Activated CD4-positive, alpha-beta memory T cell treated with anti-CD3 and anti-CD28 coated beads, Interleukin-2, amount 10 ng/mL, durations not matched to agents 7 days and 5 days (primary cell): ENCODE measurements around the gene GPX4. TPM values are rescaled to one million over a fixed set of nuclear protein-coding genes. Genes with fewer than 3 reads are reported as not detected.

Experiments
- CTCF ChIA-PET: fragments of 350-600 bp; sonication (Branson Sonifier 250); formaldehyde crosslinking; loops from one replicate; lab custom pipeline; 2021; ENCODE audit warnings: antibody characterized with exemption, inconsistent platforms; lab: Charles Lee
- POLR2A ChIA-PET: fragments of 350-600 bp; sonication (Branson Sonifier 250); formaldehyde crosslinking; loops from one replicate; lab custom pipeline; 2021; ENCODE audit warnings: antibody characterized with exemption; lab: Charles Lee
- DNase-seq: peaks from one replicate; pipeline ENCODE4 v3.0.0-alpha.2; 2020
- H3K27ac Mint-ChIP-seq: one replicate; pipeline ENCODE4 v1.8.0; 2021; ENCODE audit warnings: mild to moderate bottlenecking, mixed read lengths
- H3K27me3 Mint-ChIP-seq: one replicate; pipeline ENCODE4 v1.8.0; 2021; ENCODE audit warnings: mixed read lengths
- H3K36me3 Mint-ChIP-seq: one replicate; pipeline ENCODE4 v1.8.0; 2021; ENCODE audit warnings: low read depth, mixed read lengths
- H3K4me1 Mint-ChIP-seq: one replicate; pipeline ENCODE4 v1.8.0; 2021; ENCODE audit warnings: mixed read lengths
- H3K4me3 Mint-ChIP-seq: one replicate; pipeline ENCODE4 v1.8.0; 2021; ENCODE audit warnings: mild to moderate bottlenecking, mixed read lengths
- H3K9me3 Mint-ChIP-seq: one replicate; pipeline ENCODE4 v1.8.0; 2021; ENCODE audit warnings: mixed read lengths
- total RNA-seq, 2 experiments: library from RNA; stranded (reverse); gene quantifications; one replicate each; pipeline ENCODE4 v1.2.3, GENCODE V29; 2021

Gene GPX4
- total RNA-seq, 2 experiments from 2014 or later = 141 to 148 TPM

DNA sequence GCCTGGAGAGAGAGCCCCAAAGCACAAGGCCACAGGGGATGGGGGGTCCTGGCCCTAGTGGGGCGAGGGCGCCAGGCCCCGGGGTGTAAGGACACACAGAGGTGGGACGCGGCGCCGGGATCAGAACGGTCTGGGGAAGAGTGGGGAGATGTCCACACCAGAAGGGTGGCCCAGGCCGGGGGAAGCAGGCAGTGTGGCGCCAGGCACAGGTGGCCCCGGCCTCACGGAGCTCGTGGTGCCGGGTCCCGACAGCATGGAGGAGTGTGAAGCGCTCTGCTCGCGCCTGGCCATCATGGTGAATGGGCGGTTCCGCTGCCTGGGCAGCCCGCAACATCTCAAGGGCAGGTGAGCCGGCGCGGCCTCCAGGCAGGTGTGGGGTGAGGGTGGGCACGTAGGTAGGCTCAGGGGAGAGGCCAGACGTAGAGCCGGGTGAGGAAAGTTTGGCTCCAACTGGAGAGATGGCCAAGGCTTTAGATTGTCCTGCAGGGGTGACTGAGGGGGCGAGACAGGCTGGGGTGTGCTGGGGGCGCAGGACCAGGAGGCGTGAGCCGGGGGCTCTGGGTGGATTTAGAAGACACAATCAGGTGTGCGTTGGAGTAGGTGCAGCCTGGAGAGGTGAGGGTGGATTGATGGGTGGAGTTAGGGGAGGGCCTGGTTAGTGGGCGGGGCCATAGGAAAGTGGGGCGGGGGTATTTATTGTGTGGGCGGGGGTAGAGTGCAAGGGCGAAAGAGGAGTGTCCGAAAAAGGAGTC, 39.7 kb upstream of the GPX4 start:
- POLR2A ChIA-PET = interaction anchor here (0.8 to 6.0 kb wide), 8 partner anchors 19 to 150 kb away, joined by 3 to 334 read pairs (median 5); partner anchors contain the start of genes CNN2, RNU6-2 and WDR18
- H3K4me3 Mint-ChIP-seq = no peak overlapping the region

DNA sequence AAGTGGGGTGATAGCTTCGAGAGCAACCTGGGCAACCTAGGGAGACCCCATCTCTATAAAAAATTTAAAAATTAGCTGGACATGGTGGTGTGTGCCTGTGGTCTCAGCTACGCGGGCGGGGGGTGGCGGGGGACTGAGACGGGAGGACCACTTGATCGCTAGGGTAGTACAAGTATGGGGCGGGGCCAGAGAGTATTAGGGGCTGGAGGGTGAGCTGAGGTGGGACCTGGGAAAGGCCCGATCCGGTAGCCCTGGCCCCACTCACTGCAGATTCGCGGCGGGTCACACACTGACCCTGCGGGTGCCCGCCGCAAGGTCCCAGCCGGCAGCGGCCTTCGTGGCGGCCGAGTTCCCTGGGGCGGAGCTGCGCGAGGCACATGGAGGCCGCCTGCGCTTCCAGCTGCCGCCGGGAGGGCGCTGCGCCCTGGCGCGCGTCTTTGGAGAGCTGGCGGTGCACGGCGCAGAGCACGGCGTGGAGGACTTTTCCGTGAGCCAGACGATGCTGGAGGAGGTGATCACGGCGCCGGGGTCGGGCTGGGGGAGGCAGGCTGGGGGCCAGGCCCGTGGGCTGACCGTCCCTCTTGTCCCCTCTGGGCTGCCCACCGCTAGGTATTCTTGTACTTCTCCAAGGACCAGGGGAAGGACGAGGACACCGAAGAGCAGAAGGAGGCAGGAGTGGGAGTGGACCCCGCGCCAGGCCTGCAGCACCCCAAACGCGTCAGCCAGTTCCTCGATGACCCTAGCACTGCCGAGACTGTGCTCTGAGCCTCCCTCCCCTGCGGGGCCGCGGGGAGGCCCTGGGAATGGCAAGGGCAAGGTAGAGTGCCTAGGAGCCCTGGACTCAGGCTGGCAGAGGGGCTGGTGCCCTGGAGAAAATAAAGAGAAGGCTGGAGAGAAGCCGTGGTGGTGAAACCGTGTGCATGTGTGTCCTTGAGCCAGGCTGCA, 38.9 kb upstream of the GPX4 start:
- no peaks in the 10 kb centered on the region for H3K27me3 Mint-ChIP-seq
- H3K9me3 Mint-ChIP-seq = no peaks in the 10 kb centered on the region
- ChIA-PET CTCF (interaction anchor here (0.5 to 4.6 kb wide), 17 partner anchors 10 to 203 kb away, joined by 3 to 56 read pairs (median 4); partner anchors contain the start of gene RNU6-2), POLR2A (interaction anchor here (0.7 to 6.0 kb wide), 11 partner anchors 15 to 205 kb away, joined by 3 to 334 read pairs (median 4); partner anchors contain the start of genes ABCA7, CNN2, RNU6-2 and WDR18)
- peak overlapping the region; percentile 47 for H3K4me3 Mint-ChIP-seq
- H3K4me1 Mint-ChIP-seq = peaks cover 42% of the 10 kb centered on the region
- H3K36me3 Mint-ChIP-seq = peaks cover 20% of the 10 kb centered on the region
- DNase-seq = peak; percentile 81
- peak overlapping the region; percentile 51 for H3K27ac Mint-ChIP-seq

More for the DNA sequence above, 39.7 kb upstream of the GPX4 start:
- no peaks in the 10 kb centered on the region for H3K27me3 Mint-ChIP-seq
- no peak overlapping the region for H3K27ac Mint-ChIP-seq
- CTCF ChIA-PET = interaction anchor here (0.6 to 4.6 kb wide), 13 partner anchors 9 to 176 kb away, joined by 3 to 56 read pairs (median 4); no protein-coding TSS in a partner anchor
- DNase-seq = no peak
- no peaks in the 10 kb centered on the region for H3K9me3 Mint-ChIP-seq
- H3K4me1 Mint-ChIP-seq = peaks cover 37% of the 10 kb centered on the region
- H3K36me3 Mint-ChIP-seq = peaks cover 12% of the 10 kb centered on the region

DNA sequence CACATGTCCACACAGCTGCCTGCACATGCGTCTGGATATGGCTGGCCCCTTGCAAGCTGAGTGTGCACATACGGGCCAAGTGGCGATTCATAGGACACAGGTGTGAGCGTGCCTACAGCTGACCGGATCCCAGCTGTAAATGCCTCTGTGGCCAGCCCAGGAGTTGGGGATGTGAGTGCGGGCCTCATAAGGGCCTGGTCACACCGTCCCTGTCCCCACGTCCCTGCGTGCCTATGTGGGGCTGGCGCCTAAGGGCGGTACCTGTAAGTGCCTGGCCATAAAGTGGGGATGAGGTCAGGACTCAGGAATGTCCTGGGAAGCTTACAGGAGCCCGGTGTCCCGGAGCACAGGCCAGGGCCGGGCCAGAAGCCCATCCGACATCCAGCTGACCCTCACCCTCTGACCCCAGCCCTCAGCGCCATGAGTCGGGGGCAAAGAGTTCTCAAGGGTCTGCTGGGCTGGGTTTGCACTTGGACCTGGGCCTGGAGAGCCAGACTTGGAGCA, 38.1 kb upstream of the GPX4 start:
- peaks cover 25% of the 10 kb centered on the region for H3K36me3 Mint-ChIP-seq
- H3K27ac Mint-ChIP-seq = peak overlapping the region; percentile 49
- no peaks in the 10 kb centered on the region for H3K9me3 Mint-ChIP-seq
- peaks cover 45% of the 10 kb centered on the region for H3K4me1 Mint-ChIP-seq
- H3K4me3 Mint-ChIP-seq = peak overlapping the region; percentile 47
- DNase-seq = no peak
- ChIA-PET POLR2A (interaction anchor here (0.7 to 6.0 kb wide), 8 partner anchors 16 to 204 kb away, joined by 3 to 334 read pairs (median 20); partner anchors contain the start of genes CNN2, GPX4, RNU6-2 and TMEM259), CTCF (interaction anchor here (1.2 to 4.6 kb wide), 3 partner anchors 10 to 29 kb away, joined by 3 to 56 read pairs (median 6); no protein-coding TSS in a partner anchor)
- no peaks in the 10 kb centered on the region for H3K27me3 Mint-ChIP-seq

DNA sequence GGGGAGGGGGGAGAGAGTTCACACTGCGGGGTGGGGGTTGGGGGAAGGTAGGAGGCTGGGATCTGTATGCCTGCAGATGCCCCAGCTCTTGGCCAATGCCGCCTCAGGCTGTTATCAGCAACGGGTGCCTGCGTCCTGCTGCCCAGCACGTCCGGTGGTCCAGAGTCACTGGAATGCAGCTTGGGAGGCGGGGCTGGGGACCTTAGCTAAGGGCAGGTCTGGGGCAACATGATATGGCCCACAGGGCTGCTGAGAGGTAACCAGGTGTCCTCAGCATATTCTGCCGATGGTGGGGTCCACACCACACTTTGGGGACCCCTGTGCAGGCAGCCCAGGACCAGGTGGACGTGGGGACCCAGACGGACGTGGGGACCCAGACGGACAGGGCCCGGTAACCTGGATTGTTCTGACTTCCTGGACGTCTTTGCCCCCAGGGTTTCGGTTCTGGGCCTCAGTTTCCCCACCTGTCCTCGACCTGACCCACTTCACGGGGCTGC, 37.5 kb upstream of the GPX4 start:
- Mint-ChIP-seq H3K9me3 (no peaks in the 10 kb centered on the region), H3K36me3 (peaks cover 27% of the 10 kb centered on the region), H3K4me1 (peaks cover 45% of the 10 kb centered on the region), H3K4me3 (peak overlapping the region; percentile 64), H3K27ac (no peak overlapping the region), H3K27me3 (no peaks in the 10 kb centered on the region)
- CTCF ChIA-PET = interaction anchor here (0.8 to 4.6 kb wide), 7 partner anchors 9 to 200 kb away, joined by 3 to 56 read pairs (median 4); no protein-coding TSS in a partner anchor
- no peak for DNase-seq
- POLR2A ChIA-PET = interaction anchor here (1.0 to 6.0 kb wide), 18 partner anchors 8 to 203 kb away, joined by 3 to 334 read pairs (median 10); partner anchors contain the start of genes ABCA7, CIRBP, CNN2 and GPX4

DNA sequence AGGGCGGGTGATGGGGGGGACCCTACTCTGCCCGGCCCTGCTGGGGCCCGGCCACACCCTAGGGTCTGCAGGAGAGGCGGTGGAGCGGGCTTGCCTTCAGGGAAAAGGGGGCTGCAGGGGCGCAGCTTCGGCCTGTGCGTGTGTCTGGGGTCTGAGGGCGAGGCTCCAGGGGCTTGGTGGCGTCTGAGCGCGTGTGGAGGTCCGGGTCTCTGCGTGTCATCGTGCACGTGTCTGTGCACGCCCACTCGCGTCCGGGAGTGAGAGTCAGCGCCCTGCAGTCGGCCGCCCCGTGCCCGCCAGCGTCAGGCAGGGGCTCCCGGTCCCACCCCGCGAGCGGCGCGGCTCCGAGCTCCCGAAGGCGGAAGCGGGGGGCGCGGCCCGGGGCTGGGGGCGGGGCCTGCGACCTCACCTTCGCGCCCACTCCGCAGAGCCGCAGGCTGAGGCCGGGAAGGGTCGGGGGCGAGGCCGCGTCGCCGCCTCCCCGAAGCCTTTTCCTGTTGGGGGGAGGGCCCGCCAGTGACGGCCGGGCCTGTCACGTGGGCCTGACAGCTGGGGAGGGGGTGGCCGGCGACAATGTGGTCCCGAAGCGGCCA, 37.0 kb upstream of the GPX4 start, which contains the start of gene ARHGAP45:
ARHGAP45 (plus strand) TSS at position 420 of the 593 bp plus-strand sequence. CDS start 239 bp downstream, outside the sequence.
- Mint-ChIP-seq H3K9me3 (no peaks in the 10 kb centered on the region), H3K36me3 (peaks cover 30% of the 10 kb centered on the region), H3K4me3 (peak within 1 kb of the TSS; percentile 97), H3K27me3 (no peaks in the 10 kb centered on the region), H3K4me1 (peaks cover 48% of the 10 kb centered on the region), H3K27ac (peak within 1 kb of the TSS; percentile 92)
- peak; percentile 88 for DNase-seq
- ChIA-PET POLR2A (interaction anchor here (1.0 to 6.0 kb wide), 26 partner anchors 9 to 203 kb away, joined by 3 to 334 read pairs (median 7); partner anchors contain the start of genes ABCA7, CBARP, CIRBP and CNN2), CTCF (interaction anchor here (0.6 to 4.6 kb wide), 14 partner anchors 9 to 199 kb away, joined by 3 to 56 read pairs (median 4); partner anchors contain the start of genes ABCA7 and WDR18)

DNA sequence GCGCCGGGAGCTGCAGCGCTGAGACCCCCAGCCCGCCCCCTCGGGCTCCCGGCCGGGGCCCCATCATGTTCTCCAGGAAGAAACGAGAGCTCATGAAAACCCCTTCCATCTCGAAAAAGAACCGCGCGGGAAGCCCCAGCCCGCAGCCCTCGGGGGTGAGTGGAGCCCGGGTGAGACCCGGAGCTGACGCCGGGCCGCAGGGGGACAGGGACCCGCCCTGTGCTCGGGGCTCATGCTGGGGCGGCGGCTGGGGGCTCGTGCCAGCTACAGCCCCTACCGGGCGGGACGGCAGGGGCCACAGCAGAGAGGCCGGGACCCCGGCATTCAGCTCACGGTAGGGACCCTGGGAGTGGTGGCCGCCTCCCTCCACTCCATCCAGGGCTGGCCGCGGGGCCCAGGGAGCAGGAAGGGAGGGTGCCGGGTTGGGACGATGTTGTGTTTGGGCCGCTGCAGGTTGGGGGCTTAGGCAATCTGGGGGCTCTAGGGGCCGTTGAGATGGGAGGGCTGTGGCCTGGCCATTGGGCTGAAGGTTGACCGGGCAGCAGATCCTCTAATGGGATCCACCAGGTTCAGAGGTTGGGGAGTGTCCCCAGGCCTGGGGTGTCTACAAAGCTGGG, 36.3 kb upstream of the GPX4 start:
- ChIA-PET CTCF (interaction anchor here (0.6 to 4.6 kb wide), 15 partner anchors 8 to 199 kb away, joined by 3 to 56 read pairs (median 4); partner anchors contain the start of genes ABCA7 and WDR18), POLR2A (interaction anchor here (0.7 to 6.0 kb wide), 28 partner anchors 10 to 202 kb away, joined by 3 to 334 read pairs (median 6); partner anchors contain the start of genes ABCA7, CBARP, CIRBP and CNN2)
- no peaks in the 10 kb centered on the region for H3K27me3 Mint-ChIP-seq
- H3K4me3 Mint-ChIP-seq = peak overlapping the region; percentile 97
- H3K27ac Mint-ChIP-seq = peak overlapping the region; percentile 92
- H3K4me1 Mint-ChIP-seq = peaks cover 54% of the 10 kb centered on the region
- no peaks in the 10 kb centered on the region for H3K9me3 Mint-ChIP-seq
- peaks cover 36% of the 10 kb centered on the region for H3K36me3 Mint-ChIP-seq
- DNase-seq = no peak

DNA sequence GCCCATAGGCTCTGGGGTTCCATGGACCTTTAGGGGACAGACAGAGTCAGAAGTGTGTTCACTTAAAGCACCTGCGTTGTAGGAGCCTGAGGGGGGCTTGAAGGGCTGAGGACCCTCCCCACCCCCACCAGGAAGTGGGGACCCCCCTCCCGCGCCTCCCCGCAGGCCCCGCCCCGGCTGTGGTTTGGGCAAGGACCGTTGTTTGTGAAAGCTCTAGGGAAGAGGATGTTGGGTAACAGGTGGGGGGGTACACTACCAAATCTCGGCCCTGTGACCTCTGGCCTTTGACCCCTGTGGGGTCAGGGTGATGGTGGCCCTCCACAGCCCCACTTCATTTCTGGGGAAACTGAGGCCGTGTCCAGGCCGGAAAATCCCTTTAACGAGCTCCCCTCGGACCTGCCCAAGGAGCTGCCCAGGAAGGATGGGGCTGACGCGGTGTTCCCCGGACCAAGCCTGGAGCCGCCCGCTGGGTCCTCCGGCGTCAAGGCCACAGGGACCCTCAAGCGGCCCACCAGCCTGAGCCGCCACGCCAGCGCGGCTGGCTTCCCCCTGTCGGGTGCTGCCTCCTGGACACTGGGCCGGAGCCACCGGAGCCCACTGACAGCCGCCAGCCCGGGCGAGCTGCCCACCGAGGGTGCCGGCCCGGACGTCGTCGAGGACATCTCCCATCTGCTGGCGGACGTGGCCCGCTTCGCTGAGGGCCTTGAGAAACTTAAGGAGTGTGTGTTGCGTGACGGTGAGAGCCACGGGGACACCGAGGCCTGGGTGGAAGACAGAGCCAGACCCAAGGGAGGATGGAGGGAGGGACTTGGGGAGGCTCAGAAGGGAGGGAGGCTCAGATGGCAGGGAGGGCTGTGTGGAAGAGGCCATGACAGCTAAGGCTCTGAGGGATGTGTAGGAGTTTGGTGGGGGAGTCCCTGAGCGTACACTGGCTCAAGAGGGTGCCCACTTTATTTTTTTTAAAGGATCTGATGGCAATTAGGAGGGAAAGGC, 35.5 kb upstream of the GPX4 start:
- CTCF ChIA-PET = interaction anchor here (0.8 to 4.6 kb wide), 10 partner anchors 7 to 198 kb away, joined by 3 to 56 read pairs (median 4); partner anchors contain the start of gene WDR18
- no peaks in the 10 kb centered on the region for H3K27me3 Mint-ChIP-seq
- peaks cover 60% of the 10 kb centered on the region for H3K4me1 Mint-ChIP-seq
- H3K4me3 Mint-ChIP-seq = peak overlapping the region; percentile 97
- peak overlapping the region; percentile 95 for H3K27ac Mint-ChIP-seq
- H3K36me3 Mint-ChIP-seq = peaks cover 45% of the 10 kb centered on the region
- peak; percentile 84 for DNase-seq
- POLR2A ChIA-PET = interaction anchor here (0.7 to 6.0 kb wide), 23 partner anchors 10 to 201 kb away, joined by 3 to 334 read pairs (median 7); partner anchors contain the start of genes ABCA7, CBARP, CIRBP and CNN2
- no peaks in the 10 kb centered on the region for H3K9me3 Mint-ChIP-seq

DNA sequence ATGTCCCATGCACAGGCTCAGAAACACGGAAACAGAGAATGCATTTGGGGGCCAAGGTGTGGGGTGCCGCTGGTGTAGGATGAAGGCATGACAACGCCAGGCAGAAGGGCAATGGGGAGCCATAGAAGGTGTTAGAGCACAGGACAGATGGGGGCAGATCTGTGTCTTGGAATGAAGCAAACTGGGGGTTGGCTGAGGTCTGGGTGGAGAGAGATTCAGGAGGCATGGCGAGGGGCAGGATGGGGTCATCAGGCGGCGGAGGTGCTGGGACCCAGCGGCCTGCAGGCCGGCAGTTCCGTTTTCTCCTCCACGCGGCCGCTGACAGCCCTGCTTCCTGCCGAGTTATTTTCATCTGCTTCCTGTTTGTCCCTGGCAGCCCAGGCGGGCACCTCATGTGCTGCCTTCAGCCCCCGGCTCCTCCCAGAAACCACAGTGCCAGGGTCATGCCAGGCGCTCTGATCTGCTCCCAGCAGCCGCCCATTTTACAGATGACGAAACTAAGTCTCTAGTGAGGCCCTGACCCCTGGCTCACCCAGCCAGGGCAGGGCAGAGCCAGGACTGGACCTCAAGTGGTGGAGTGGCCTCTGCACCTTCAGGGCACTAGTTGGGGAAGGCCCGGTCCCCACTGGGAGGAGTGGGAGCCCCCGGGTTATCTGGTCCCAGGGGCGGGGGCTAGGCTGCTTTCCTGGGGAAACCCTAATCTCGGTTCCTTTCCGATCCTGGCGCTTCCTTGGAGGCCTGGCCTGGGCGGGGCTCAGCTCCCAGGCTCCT, 34.6 kb upstream of the GPX4 start:
- no peaks in the 10 kb centered on the region for H3K9me3 Mint-ChIP-seq
- no peaks in the 10 kb centered on the region for H3K27me3 Mint-ChIP-seq
- H3K27ac Mint-ChIP-seq = peak overlapping the region; percentile 95
- H3K4me1 Mint-ChIP-seq = peaks cover 63% of the 10 kb centered on the region
- CTCF ChIA-PET = no interaction called here
- peaks cover 49% of the 10 kb centered on the region for H3K36me3 Mint-ChIP-seq
- H3K4me3 Mint-ChIP-seq = peak overlapping the region; percentile 97
- DNase-seq = peak; percentile 85
- POLR2A ChIA-PET = interaction anchor here (1.6 to 13.7 kb wide), 8 partner anchors 10 to 62 kb away, joined by 6 to 334 read pairs (median 36); partner anchors contain the start of genes ABCA7, CNN2 and GPX4

DNA sequence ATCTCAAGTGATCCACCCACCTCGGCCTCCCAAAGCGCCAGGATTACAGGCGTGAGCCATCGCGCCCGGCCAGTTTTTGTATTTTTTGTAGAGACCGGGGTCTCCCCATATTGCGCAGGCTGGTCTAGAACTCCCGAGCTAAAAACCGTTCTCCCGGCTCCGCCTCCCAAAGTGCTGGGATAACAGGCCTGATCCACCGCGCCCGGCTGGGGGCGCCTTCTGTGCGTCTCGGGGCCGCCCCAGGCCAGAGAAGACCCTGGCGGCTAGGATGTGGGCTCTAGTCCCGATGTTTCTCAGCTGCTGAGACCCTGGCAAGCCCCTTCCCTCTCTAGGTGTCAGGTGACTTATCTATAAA, 33.2 kb upstream of the GPX4 start:
- Mint-ChIP-seq H3K9me3 (no peaks in the 10 kb centered on the region), H3K27ac (no peak overlapping the region), H3K4me3 (no peak overlapping the region), H3K4me1 (peaks cover 55% of the 10 kb centered on the region), H3K27me3 (no peaks in the 10 kb centered on the region), H3K36me3 (peaks cover 53% of the 10 kb centered on the region)
- ChIA-PET POLR2A (interaction anchor here (1.0 to 13.7 kb wide), 4 partner anchors 9 to 42 kb away, joined by 3 to 186 read pairs (median 4); partner anchors contain the start of gene POLR2E), CTCF (interaction anchor here (0.6 kb wide), 1 partner anchor 15 kb away, joined by 4 read pairs; no protein-coding TSS in a partner anchor)
- no peak for DNase-seq
